ENCODE measurements around the gene RBM17.
A peak's percentile ranks its signal among the peaks of the same experiment; 100 is the strongest.

GRCh38 chr10:6086375-6087233 lies 2.2 kb upstream of the RBM17 start:
- peak in 5 of 6 experiments; percentile 52 to 78 (median 58) for TF ChIP-seq CTCF (IDR thresholded peaks at IDR 0.05)
- TF ChIP-seq POLR2A (IDR thresholded peaks at IDR 0.05) = no peak

Measured in thyroid gland (tissue), 4 donors.